Measurements from ENCODE around the gene IDE. TPM values are rescaled to one million over a fixed set of nuclear protein-coding genes. Genes with fewer than 3 reads are reported as not detected.
"Not testable (repeated sequence)": the region's sequence is repeated elsewhere in the genome, so short reads cannot be mapped to it uniquely, and the experiment has no call there.

Gene IDE
- total RNA-seq, 6 donors from 2014 or later, result 12.4 to 38.4 (median 27.1) TPM

DNA sequence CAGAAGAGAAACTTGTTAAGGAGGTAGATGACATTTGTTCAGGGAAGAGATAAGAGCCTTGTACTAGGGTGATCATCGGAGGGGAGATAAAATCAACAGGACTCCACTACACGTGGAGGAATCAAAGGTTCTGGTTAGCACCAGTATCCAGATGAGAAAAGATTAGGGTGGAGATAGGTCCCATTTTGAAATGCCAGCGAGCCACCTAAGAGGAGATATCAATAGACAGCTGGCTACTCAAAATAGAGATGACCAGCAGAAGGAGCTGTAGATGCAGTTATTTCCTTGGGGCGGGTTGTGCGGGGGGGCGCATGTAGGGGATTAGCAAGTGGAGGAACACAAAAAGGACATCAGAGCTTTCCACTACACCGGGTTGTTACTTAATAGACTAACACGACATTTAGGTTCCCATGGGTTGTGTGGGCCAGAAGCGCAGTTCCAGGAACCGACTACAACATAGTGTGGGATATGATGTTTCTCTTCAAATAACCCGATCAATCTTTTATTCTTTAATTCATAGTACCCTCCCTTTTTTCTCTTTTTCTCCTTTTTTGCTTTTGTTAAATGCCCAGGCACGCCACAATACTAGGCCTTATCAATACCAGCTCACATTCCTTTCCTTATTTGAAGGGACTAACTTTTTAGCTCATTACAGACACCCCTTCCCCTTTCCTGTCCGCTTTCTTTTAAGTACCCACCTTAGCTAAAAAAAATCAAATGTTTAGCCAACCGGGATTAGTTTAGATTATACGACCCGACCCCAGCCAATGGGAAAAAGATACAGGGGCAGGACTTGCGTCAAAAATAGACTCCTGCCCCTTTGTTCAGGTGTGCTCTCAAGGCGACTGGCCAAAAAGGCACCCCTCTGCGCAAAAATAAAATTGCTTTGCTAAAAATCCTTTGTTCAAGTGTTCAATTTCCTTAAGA is 17.0 kb upstream of the IDE start:
- Histone ChIP-seq H3K27me3 (no peaks in the 10 kb centered on the region), H3K36me3 (no peaks in the 10 kb centered on the region), H3K9me3 (no peaks in the 10 kb centered on the region), H3K27ac (peak overlapping the region; percentile 90 to 95 (median 92)), H3K4me1 (peaks cover 13 to 26% (median 19%) of the 10 kb centered on the region in 4 donors), H3K4me3 (peak overlapping the region in 3 of 4 donors; percentile 77 to 95 (median 83))
- DNase-seq (peak in 1 of 2 donors; percentile 23), ATAC-seq (ENCODE audit: low FRiP score in 2 of 2) (peak in 1 of 2 donors; percentile 20)
- no peak for TF ChIP-seq POLR2AphosphoS5 (IDR thresholded peaks at IDR 0.05)
- no peak for TF ChIP-seq POLR2A (IDR thresholded peaks at IDR 0.05)
- no peak for TF ChIP-seq EP300 (IDR thresholded peaks at IDR 0.05)
- TF ChIP-seq, protein P1, sequence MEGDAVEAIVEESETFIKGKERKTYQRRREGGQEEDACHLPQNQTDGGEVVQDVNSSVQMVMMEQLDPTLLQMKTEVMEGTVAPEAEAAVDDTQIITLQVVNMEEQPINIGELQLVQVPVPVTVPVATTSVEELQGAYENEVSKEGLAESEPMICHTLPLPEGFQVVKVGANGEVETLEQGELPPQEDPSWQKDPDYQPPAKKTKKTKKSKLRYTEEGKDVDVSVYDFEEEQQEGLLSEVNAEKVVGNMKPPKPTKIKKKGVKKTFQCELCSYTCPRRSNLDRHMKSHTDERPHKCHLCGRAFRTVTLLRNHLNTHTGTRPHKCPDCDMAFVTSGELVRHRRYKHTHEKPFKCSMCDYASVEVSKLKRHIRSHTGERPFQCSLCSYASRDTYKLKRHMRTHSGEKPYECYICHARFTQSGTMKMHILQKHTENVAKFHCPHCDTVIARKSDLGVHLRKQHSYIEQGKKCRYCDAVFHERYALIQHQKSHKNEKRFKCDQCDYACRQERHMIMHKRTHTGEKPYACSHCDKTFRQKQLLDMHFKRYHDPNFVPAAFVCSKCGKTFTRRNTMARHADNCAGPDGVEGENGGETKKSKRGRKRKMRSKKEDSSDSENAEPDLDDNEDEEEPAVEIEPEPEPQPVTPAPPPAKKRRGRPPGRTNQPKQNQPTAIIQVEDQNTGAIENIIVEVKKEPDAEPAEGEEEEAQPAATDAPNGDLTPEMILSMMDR (IDR thresholded peaks at IDR 0.05), result no peak
- WGBS, 2 donors, result 42 to 54% methylated on average over 19 of the region's 19 CpGs

DNA sequence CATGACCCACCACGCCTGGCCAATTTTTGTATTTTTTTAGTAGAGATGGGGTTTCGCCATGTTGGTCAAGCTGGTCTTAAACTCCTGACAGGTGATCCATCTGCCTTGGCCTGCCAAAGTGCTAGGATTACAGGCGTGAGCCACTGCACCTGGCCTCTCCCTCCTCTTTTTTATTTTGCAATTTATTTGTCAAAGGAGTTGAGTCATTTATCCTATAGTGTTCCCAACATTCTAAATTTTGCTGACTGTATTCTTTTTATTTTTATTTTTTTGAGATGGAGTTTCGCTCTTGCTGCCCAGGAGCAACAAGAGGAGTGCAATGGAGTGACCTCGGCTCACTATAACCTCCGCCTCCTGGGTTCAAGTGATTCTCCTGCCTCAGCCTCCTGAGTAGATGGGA is 8.5 kb upstream of the IDE start:
- H3K4me1 ChIP-seq; H3K36me3 ChIP-seq; H3K9me3 ChIP-seq; DNase-seq; H3K27ac ChIP-seq; H3K4me3 ChIP-seq; ATAC-seq (ENCODE audit: low FRiP score in 2 of 2); H3K27me3 ChIP-seq: not testable (repeated sequence)
- WGBS, 2 donors, result 96 to 97% methylated on average over 6 of the region's 6 CpGs

DNA sequence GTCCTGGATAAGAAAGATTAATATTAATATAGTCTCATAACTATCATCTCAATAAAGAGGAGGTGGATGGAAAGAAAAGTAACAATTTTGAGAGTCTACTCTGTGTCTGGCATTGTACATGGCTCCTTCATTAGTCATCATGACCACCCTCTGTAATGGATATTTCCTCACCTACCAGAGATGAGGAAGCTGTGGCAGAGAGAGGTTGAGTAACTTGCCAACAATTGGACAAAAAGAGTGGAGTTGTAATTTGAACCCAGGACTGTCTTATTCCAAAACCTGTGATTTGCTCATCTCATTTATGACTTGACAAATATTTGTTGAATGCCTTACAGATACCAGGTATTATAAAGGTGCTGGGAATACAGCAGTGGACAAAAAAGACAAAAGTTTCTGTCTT is 2.1 kb upstream of the IDE start:
- Histone ChIP-seq H3K9me3 (no peaks in the 10 kb centered on the region), H3K27me3 (no peaks in the 10 kb centered on the region), H3K27ac (peak overlapping the region in 1 of 4 donors; percentile 4), H3K4me1 (peaks cover 16 to 26% (median 23%) of the 10 kb centered on the region in 4 donors), H3K4me3 (no peak overlapping the region), H3K36me3 (no peaks in the 10 kb centered on the region)
- TF ChIP-seq EP300 (IDR thresholded peaks at IDR 0.05) (no peak), POLR2A (IDR thresholded peaks at IDR 0.05) (no peak), POLR2AphosphoS5 (IDR thresholded peaks at IDR 0.05) (no peak)
- TF ChIP-seq, protein P1 (IDR thresholded peaks at IDR 0.05), result no peak
- DNase-seq (no peak), ATAC-seq (ENCODE audit: low FRiP score in 2 of 2) (no peak)

DNA sequence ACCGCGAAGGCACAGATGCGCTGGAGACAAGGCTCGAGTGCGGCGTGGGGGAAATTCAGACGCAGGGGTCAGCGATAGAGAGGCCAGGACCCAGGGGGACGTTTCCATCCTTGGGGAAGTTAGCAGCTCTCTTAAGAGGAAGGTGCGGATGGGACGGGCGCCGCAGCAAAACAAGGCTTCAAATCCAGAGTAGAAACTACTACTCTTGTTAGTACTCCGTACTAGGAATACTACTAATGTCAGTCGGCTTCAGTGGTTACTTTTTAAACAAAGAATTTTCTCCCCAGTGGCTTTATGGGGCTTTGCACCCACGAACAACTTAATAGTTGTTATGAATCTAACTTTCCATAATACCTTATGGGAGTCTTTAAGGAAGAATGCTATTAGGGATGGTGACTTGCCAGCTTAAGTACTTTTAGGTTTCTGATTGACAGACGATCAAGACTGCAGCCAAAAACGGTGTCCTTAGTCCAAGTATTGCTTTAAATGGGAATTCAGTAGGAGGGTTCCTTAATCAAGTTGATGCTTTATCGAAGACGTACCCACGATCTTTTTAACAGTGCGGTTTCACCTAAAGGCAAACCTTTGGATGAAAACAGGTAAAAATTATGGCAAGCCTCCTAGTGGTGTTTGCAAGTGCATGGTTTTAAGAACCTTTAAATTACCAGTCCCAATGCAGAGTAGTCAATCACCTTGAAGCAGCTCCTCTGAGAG is 812 bp upstream of the IDE start:
- no peaks in the 10 kb centered on the region for H3K9me3 ChIP-seq
- no peak for DNase-seq

More for the DNA sequence above, 812 bp upstream of the IDE start:
- Histone ChIP-seq H3K27ac (peak overlapping the region; percentile 90 to 97 (median 93)), H3K27me3 (no peaks in the 10 kb centered on the region), H3K4me3 (peak overlapping the region; percentile 72 to 83 (median 80)), H3K36me3 (no peaks in the 10 kb centered on the region), H3K4me1 (peaks cover 16 to 26% (median 23%) of the 10 kb centered on the region in 4 donors)
- TF ChIP-seq POLR2A (IDR thresholded peaks at IDR 0.05), result no peak
- TF ChIP-seq, protein P1 (IDR thresholded peaks at IDR 0.05), result no peak
- TF ChIP-seq POLR2AphosphoS5 (IDR thresholded peaks at IDR 0.05), result no peak
- TF ChIP-seq EP300 (IDR thresholded peaks at IDR 0.05), result no peak
- peak in 1 of 2 donors; percentile 10 for ATAC-seq (ENCODE audit: low FRiP score in 2 of 2)
- 8 to 14% methylated on average over 21 to 22 of the region's 22 CpGs for WGBS, 2 donors

All from upper lobe of left lung (tissue), 6 donors.